GM12874 (cell line): ENCODE results near the gene PDZRN4.
A peak's percentile ranks its signal among the peaks of the same experiment; 100 is the strongest.

ENCODE experiments used
- TF ChIP-seq, protein P1 (sequence below): IDR thresholded peaks from 2 replicates; pipeline ENCODE4 v1.5.1; 2011; ENCODE audit warnings: low read depth, mild to moderate bottlenecking, control low read depth, low read length, moderate library complexity; ENCODE audit not compliant: insufficient read depth

Gene PDZRN4

DNA sequence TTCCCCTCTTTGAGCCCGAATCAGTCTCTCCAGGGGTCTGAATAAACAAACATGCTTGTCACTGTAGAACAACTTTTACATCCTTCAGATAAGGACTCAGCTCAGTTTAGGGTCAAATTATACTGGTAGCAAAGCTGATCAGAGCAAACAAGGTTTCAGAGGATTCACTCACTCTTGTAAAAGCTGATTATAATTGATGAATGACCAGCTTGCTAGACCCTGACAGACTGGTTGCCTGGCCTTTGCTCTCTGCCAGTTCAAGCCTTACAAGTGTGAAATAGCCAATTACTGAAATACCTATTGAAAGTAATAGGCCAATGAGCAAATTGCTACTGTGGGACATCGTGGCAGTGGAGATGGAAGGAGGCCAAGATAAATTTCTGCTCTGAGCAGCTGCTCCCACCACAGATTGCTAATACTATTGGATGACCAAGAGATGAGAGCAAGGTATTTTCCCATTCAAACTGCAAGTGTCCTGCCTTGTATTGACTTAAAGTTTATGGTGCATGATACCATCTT is 177.6 kb downstream of the PDZRN4 start:
- TF ChIP-seq, protein P1, sequence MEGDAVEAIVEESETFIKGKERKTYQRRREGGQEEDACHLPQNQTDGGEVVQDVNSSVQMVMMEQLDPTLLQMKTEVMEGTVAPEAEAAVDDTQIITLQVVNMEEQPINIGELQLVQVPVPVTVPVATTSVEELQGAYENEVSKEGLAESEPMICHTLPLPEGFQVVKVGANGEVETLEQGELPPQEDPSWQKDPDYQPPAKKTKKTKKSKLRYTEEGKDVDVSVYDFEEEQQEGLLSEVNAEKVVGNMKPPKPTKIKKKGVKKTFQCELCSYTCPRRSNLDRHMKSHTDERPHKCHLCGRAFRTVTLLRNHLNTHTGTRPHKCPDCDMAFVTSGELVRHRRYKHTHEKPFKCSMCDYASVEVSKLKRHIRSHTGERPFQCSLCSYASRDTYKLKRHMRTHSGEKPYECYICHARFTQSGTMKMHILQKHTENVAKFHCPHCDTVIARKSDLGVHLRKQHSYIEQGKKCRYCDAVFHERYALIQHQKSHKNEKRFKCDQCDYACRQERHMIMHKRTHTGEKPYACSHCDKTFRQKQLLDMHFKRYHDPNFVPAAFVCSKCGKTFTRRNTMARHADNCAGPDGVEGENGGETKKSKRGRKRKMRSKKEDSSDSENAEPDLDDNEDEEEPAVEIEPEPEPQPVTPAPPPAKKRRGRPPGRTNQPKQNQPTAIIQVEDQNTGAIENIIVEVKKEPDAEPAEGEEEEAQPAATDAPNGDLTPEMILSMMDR: no peak

DNA sequence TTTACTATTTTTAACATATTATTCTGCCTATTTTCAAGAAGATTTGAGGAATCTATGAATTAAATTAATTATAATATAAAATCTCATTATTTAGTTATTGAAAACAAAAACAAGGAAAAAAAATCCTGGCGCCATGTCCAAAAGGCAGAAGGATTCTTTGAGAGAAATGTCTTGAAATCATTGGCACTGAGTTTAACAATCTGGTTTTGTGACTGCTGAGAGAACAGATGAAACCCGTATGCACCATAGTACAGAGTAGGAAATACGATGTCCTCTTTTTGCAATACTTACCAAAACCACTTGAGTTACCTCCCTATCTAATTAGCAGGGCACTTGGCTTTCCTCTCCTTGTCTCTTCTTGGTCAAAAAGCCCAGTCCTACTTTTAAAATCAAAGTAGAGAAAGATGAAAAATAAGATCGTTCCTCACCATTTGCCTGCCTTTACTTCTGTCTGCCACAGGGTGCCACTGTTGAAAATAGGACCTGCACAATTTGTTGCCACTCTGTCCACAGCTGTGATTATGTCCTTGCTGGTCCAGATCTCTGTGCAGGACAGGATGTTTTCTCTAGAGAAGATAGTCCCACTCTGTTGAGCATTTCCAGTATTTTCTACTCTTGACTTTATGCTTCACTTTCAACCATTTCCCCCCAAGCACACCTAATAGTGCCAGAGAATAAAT is 179.7 kb downstream of the PDZRN4 start:
- TF ChIP-seq, protein P1: peak; percentile 17; the same call in 1 of the 2 replicates

- TF ChIP-seq, protein P1: no peak
Observed at GRCh38 chr12:41380878-41381277, 192.8 kb downstream of the PDZRN4 start.

- TF ChIP-seq, protein P1: no peak
Observed at GRCh38 chr12:41402801-41403200, 214.7 kb downstream of the PDZRN4 start.

DNA sequence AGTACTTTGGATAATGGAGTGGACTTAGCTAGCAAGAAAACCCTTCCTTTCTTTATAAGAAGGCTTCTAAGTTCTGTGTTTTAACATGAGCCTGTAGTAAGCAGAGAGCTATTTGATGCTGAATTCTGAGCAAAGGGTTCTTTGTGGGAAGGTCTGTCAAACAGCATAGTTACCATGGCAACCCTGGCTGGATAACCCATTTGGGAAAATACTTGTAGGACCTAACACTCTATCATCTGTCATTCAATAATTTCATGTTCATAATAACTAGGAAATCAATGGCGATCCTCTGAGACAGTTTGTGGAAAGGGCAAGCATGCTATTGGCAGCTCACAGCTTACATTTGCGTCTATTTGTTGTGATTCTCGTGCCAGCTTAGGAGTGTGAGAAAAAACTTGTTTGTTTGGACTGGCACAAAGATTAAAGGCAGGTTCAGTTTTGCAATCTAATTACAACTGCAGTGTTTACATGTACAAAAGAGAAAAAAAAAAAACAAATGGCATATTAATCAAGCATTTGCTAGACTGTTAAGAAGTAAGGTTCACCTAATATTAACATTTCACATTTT is 219.2 kb downstream of the PDZRN4 start:
- TF ChIP-seq, protein P1: no peak

DNA sequence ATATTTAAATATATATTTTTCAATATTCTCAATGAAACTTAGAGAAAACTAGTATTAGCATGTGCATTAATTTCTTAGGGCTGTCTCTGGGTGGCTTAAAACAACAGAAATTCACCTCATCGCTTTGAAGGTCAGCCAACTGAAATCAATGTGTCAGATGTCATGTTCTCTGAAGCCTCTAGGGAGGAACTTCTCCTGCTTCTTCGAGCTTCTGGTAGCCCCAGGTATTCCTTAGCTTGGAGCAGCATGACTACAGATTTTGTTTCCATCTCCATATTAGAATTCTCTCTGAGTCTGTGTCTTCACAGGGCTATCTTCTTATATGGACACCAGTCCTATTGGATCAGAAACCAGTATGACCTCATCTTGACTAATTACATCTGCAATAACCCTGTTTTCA is 221.5 kb downstream of the PDZRN4 start:
- TF ChIP-seq, protein P1: no peak

DNA sequence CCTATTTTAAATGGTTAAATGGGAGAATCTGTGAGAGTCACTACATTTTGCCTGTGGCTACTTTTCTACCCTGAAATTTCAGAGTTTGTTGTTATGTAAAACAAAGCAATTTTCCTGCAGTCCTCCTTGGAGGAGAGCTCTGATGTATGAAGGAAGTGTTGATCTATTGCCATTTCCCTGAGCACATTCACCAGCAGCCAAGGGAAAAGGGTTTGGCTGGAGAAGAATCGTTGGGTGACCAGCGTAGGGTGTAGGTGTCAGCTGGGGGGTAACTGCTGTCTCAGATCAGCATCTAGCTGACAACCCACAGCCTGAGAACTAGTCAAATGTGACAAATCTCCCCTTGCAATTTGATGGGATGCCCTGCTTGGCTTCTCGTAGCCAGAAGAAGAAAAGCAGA is 230.5 kb downstream of the PDZRN4 start:
- TF ChIP-seq, protein P1: no peak
